Thoracic aorta (tissue), 2 donors: ENCODE results near the gene LZTS2. TPM values are rescaled to one million over a fixed set of nuclear protein-coding genes. Genes with fewer than 3 reads are reported as not detected.

Experiments used
- ATAC-seq: fragments of 150-250 bp; one replicate; pipeline ENCODE4 v1.8.0; 2017; ENCODE audit warnings: low read depth; ENCODE audit not compliant: insufficient number of reproducible peaks, low FRiP score
- DNase-seq: peaks from one replicate; pipeline ENCODE4 v3.0.0-alpha.2; 2020; ENCODE audit warnings: low spot score
- H3K27ac ChIP-seq, 2 donors: fragments of 200-600 bp; sonication (generic); 1 replicate in 1 of 2; 2 replicates in 1 of 2; pipeline ENCODE4 v1.5.1; 2016; ENCODE audit warnings: mild to moderate bottlenecking in 2 of 2, moderate library complexity in 2 of 2
- H3K27me3 ChIP-seq: fragments of 200-600 bp; sonication (generic); replicated peaks from 2 replicates; pipeline ENCODE4 v1.6.0; 2016; ENCODE audit warnings: mild to moderate bottlenecking; ENCODE audit not compliant: insufficient read depth
- H3K36me3 ChIP-seq: fragments of 200-600 bp; sonication (generic); one replicate; pipeline ENCODE4 v1.5.1; 2016
- H3K4me1 ChIP-seq, 2 donors: fragments of 200-600 bp; sonication (generic); 1 replicate in 1 of 2; 2 replicates in 1 of 2; pipeline versions ENCODE4 v1.5.1 to v1.6.0; 2016; ENCODE audit warnings: low read depth in 2 of 2, mild to moderate bottlenecking in 1 of 2; ENCODE audit not compliant: control insufficient read depth in 1 of 2
- H3K4me3 ChIP-seq: fragments of 200-600 bp; sonication (generic); 2 replicates; pipeline ENCODE4 v1.5.1; 2016; ENCODE audit warnings: mild to moderate bottlenecking
- H3K9me3 ChIP-seq: fragments of 200-600 bp; sonication (generic); 2 replicates; pipeline ENCODE4 v1.5.1; 2016
- CTCF ChIP-seq: fragments of 200-600 bp; sonication (generic); IDR thresholded peaks from one replicate; pipeline ENCODE4 v1.5.1; 2019; ENCODE audit warnings: antibody characterized with exemption
- total RNA-seq, 2 donors: library from RNA; depleted of rRNA; stranded (reverse); fragments of >200 nt; gene quantifications; one replicate each; pipeline versions ENCODE4 v1.1.0 to v1.2.3, GENCODE V29; 2016

Gene LZTS2
- total RNA-seq, 2 donors from 2014 or later = 127 to 165 TPM

GRCh38 chr10:101000915-101001658 lies 1.5 kb downstream of the LZTS2 start:
- peak; percentile 85 for DNase-seq
- no peak for TF ChIP-seq CTCF
- Histone ChIP-seq H3K27me3 (no peaks in the 10 kb centered on the region), H3K4me1 (peaks cover 20 to 55% of the 10 kb centered on the region in 2 donors), H3K9me3 (no peaks in the 10 kb centered on the region), H3K36me3 (peaks cover 15% of the 10 kb centered on the region), H3K27ac (peak overlapping the region; percentile 97 to 98), H3K4me3 (peak overlapping the region; percentile 87)
- ATAC-seq = no peak

GRCh38 chr10:101001659-101002035 lies 2.0 kb downstream of the LZTS2 start:
- no peak for DNase-seq
- Histone ChIP-seq H3K36me3 (peaks cover 19% of the 10 kb centered on the region), H3K9me3 (no peaks in the 10 kb centered on the region), H3K4me3 (peak overlapping the region; percentile 87), H3K27me3 (no peaks in the 10 kb centered on the region), H3K4me1 (peaks cover 17 to 50% of the 10 kb centered on the region in 2 donors), H3K27ac (peak overlapping the region; percentile 97 to 98)
- no peak for TF ChIP-seq CTCF
- no peak for ATAC-seq

- peaks cover 15 to 47% of the 10 kb centered on the region in 2 donors for H3K4me1 ChIP-seq
These were observed 2.8 kb downstream of the LZTS2 start for GRCh38 chr10:101002456-101002855.

GRCh38 chr10:101003639-101004206 lies 4.1 kb downstream of the LZTS2 start:
- Histone ChIP-seq H3K27ac (peak overlapping the region in 1 of 2 donors; percentile 98), H3K9me3 (no peaks in the 10 kb centered on the region), H3K36me3 (peaks cover 19% of the 10 kb centered on the region), H3K4me3 (no peak overlapping the region), H3K4me1 (peaks cover 15 to 52% of the 10 kb centered on the region in 2 donors), H3K27me3 (no peaks in the 10 kb centered on the region)
- TF ChIP-seq CTCF = no peak
- no peak for DNase-seq
- ATAC-seq = no peak

More at GRCh38 chr10:101002456-101002855, 2.8 kb downstream of the LZTS2 start:
- ATAC-seq (no peak), DNase-seq (no peak)
- Histone ChIP-seq H3K27ac (peak overlapping the region; percentile 97 to 98), H3K27me3 (no peaks in the 10 kb centered on the region), H3K36me3 (peaks cover 19% of the 10 kb centered on the region), H3K4me3 (no peak overlapping the region), H3K9me3 (no peaks in the 10 kb centered on the region)
- no peak for TF ChIP-seq CTCF

- Histone ChIP-seq H3K36me3 (peaks cover 19% of the 10 kb centered on the region), H3K27me3 (no peaks in the 10 kb centered on the region), H3K4me1 (peaks cover 15 to 52% of the 10 kb centered on the region in 2 donors), H3K4me3 (no peak overlapping the region), H3K27ac (no peak overlapping the region), H3K9me3 (no peaks in the 10 kb centered on the region)
- no peak for ATAC-seq
- no peak for DNase-seq
- no peak for TF ChIP-seq CTCF
These were observed 5.8 kb downstream of the LZTS2 start for GRCh38 chr10:101005361-101005760.
